Spleen (tissue), 11 donors: ENCODE data around the gene ERCC4. TPM values are rescaled to one million over a fixed set of nuclear protein-coding genes. Genes with fewer than 3 reads are reported as not detected.

Experiments
- DNase-seq: peaks from one replicate; pipeline ENCODE4 v3.0.0-alpha.2; 2020
- H3K27ac ChIP-seq, 8 donors: fragments of 200-600 bp; sonication (generic) in 7 of 8; 1 replicate in 4 of 8; 2 replicates in 4 of 8; pipeline versions ENCODE4 v1.5.0 to v1.8.0; 2016 to 2021; ENCODE audit warnings: inconsistent platforms in 4 of 8, mild to moderate bottlenecking in 4 of 8, moderate library complexity in 1 of 8
- H3K27me3 ChIP-seq, 7 donors: fragments of 200-600 bp; sonication (generic) in 6 of 7; replicated peaks in 1 of 7; 1 replicate in 4 of 7; 2 replicates in 3 of 7; pipeline versions ENCODE4 v1.5.0 to v1.8.0; 2016 to 2021; ENCODE audit warnings: inconsistent platforms in 3 of 7, mild to moderate bottlenecking in 1 of 7
- H3K36me3 ChIP-seq, 6 donors: fragments of 200-600 bp; sonication (generic) in 5 of 6; 1 replicate in 4 of 6; 2 replicates in 2 of 6; pipeline versions ENCODE4 v1.5.0 to v1.8.0; 2016 to 2021; ENCODE audit warnings: inconsistent platforms in 2 of 6
- H3K4me1 ChIP-seq, 6 donors: fragments of 200-600 bp; sonication (generic) in 5 of 6; 1 replicate in 3 of 6; 2 replicates in 3 of 6; pipeline versions ENCODE4 v1.5.0 to v1.8.0; 2016 to 2021; ENCODE audit warnings: inconsistent platforms in 3 of 6
- H3K4me3 ChIP-seq, 8 donors: fragments of 200-600 bp; sonication (generic) in 7 of 8; 1 replicate in 4 of 8; 2 replicates in 4 of 8; pipeline versions ENCODE4 v1.5.0 to v1.8.0; 2016 to 2021; ENCODE audit warnings: inconsistent platforms in 4 of 8, mild to moderate bottlenecking in 4 of 8, moderate library complexity in 2 of 8
- H3K9me3 ChIP-seq, 8 donors: fragments of 200-600 bp; sonication (generic) in 7 of 8; 1 replicate in 4 of 8; 2 replicates in 4 of 8; pipeline versions ENCODE4 v1.5.0 to v1.8.0; 2016 to 2021; ENCODE audit warnings: inconsistent platforms in 4 of 8
- CTCF ChIP-seq, 11 experiments: fragments of 200-600 bp in 7 of 11; fragments of 450-650 bp in 4 of 11; sonication (generic) in 4 of 11; IDR thresholded peaks in 8 of 11; conservative IDR thresholded peaks in 3 of 11; 1 replicate in 7 of 11; 2 replicates in 4 of 11; pipeline versions ENCODE4 v1.4.0 to v1.8.0; 2016 to 2021; ENCODE audit warnings: antibody characterized with exemption in 11 of 11, inconsistent platforms in 4 of 11, mild to moderate bottlenecking in 1 of 11
- POLR2A ChIP-seq, 3 donors: fragments of 450-650 bp; IDR thresholded peaks; one replicate each; pipeline ENCODE4 v1.5.1; 2017; ENCODE audit warnings: antibody characterized with exemption in 3 of 3, mild to moderate bottlenecking in 1 of 3
- POLR2AphosphoS5 ChIP-seq, 3 donors: sonication (generic); formaldehyde crosslinking; IDR thresholded peaks; one replicate each; pipeline ENCODE4 v1.5.1; 2017; ENCODE audit warnings: antibody characterized with exemption in 3 of 3
- WGBS, 5 donors: extraction: QIAGEN DNeasy Blood & Tissue Kit in 3 of 5; methylation state at CpG; one replicate each; pipeline versions ENCODE4 v1.1.5 to v1.1.7; 2013 to 2018; 5-methylcytosine and 5-hydroxymethylcytosine counted together
- intact Hi-C: fragments of 100-400 bp; cut with DNase I; formaldehyde crosslinking; loops from one replicate; pipeline ENCODE4 v1.15.0; 2023; ENCODE audit warnings: low total_unique reads
- polyA plus RNA-seq, 3 donors: library from polyadenylated mRNA; stranded (reverse); fragments of 200-250 nt; gene quantifications; one replicate each; pipeline ENCODE4 v1.2.1, GENCODE V29; 2013
- total RNA-seq, 7 donors: library from RNA; depleted of rRNA in 3 of 7; stranded (reverse); fragments of >200 nt in 3 of 7; fragmentation: NEBNext Ultra II Directional in 4 of 7; extraction: Animal tissue kit (Norgen Biotek cat#: 25700) in 4 of 7; gene quantifications; one replicate each; pipeline versions ENCODE4 v1.1.0 to v1.2.1, GENCODE V29; 2016 to 2021
- donor health status: healthy with polysubstance abuse.
- donor health status: DM: no; HTN: no; CAD: no; lungs with moderate emphysema.
- donor health status: DM: no; HTN: no; CAD: no.
- donor health status: Bipolar disorder and iron deficiency.
- donor health status: healthy.
- donor health status: DM: no; HTN: no; CAD: no.
- donor health status: DM: yes; HTN: yes; CAD: no.

ERCC4 gene
- total and polyA plus RNA-seq, 10 donors = 1.1 to 15.2 (median 9.1) TPM

GRCh38 chr16:13992976-13993375 lies 73.0 kb downstream of the ERCC4 start:
- TF ChIP-seq POLR2A (IDR thresholded peaks at IDR 0.05) = no peak
- no peak for TF ChIP-seq CTCF (IDR thresholded peaks at IDR 0.05 in 8 of 11, conservative IDR thresholded peaks at IDR 0.05 in 3 of 11)
- Histone ChIP-seq H3K27ac (no peak overlapping the region), H3K36me3 (no peaks in the 10 kb centered on the region), H3K9me3 (no peaks in the 10 kb centered on the region), H3K27me3 (no peaks in the 10 kb centered on the region), H3K4me1 (peaks cover 0 to 7% (median 2%) of the 10 kb centered on the region in 6 donors), H3K4me3 (no peak overlapping the region)
- WGBS, 5 donors = 87 to 96% (median 93%) methylated on average over 4 of the region's 4 CpGs
- intact Hi-C loops = no loop called here
- DNase-seq = no peak

- Histone ChIP-seq H3K4me1 (peaks cover 4 to 22% (median 13%) of the 10 kb centered on the region in 6 donors), H3K36me3 (no peaks in the 10 kb centered on the region), H3K27ac (no peak overlapping the region), H3K4me3 (no peak overlapping the region), H3K9me3 (no peaks in the 10 kb centered on the region), H3K27me3 (no peaks in the 10 kb centered on the region)
- TF ChIP-seq POLR2A (IDR thresholded peaks at IDR 0.05) (no peak), POLR2AphosphoS5 (IDR thresholded peaks at IDR 0.05) (no peak), CTCF (IDR thresholded peaks at IDR 0.05 in 8 of 11, conservative IDR thresholded peaks at IDR 0.05 in 3 of 11) (no peak)
- intact Hi-C loops = no loop called here
- no peak for DNase-seq
- 62 to 76% (median 69%) methylated on average over 14 of the region's 14 CpGs for WGBS, 5 donors
These were observed 74.5 kb downstream of the ERCC4 start for GRCh38 chr16:13994239-13995106.

- no peaks in the 10 kb centered on the region for H3K9me3 ChIP-seq
- WGBS, 5 donors = 82 to 95% (median 92%) methylated on average over 1 of the region's 1 CpG
- no peak for DNase-seq
- no peak overlapping the region for H3K27ac ChIP-seq
- no peak overlapping the region for H3K4me3 ChIP-seq
- peaks cover 4 to 28% (median 18%) of the 10 kb centered on the region in 6 donors for H3K4me1 ChIP-seq
- no peaks in the 10 kb centered on the region for H3K27me3 ChIP-seq
- intact Hi-C loops = no loop called here
- TF ChIP-seq POLR2A (IDR thresholded peaks at IDR 0.05) = no peak
- TF ChIP-seq POLR2AphosphoS5 (IDR thresholded peaks at IDR 0.05) = no peak
- no peak for TF ChIP-seq CTCF (IDR thresholded peaks at IDR 0.05 in 8 of 11, conservative IDR thresholded peaks at IDR 0.05 in 3 of 11)
- no peaks in the 10 kb centered on the region for H3K36me3 ChIP-seq
These were observed 75.2 kb downstream of the ERCC4 start for GRCh38 chr16:13995194-13995593.

DNA sequence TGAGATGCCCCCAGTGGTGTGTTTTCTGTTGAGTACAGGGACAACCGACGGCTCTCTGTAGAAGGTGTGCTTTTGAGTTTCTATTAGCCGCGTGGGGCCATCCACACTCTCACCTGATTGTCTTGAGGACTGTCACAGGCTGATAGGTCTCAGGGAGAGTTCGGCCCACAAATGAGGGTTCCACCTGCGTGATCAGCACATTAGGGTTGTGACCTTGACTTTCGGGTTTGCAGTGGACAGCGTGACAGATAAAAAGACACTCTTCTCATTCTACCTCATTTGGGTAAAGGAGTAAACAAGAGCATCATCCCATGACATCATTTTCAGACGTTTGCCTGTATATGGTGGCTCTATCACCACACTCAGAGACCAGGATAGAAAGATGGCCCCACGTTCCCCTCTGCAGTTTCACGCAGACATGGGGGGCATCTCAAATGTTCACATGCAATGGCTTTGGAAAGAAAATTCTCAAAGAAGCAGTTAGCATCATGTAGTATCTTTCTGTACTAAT lies 76.9 kb downstream of the ERCC4 start:
- Histone ChIP-seq H3K27me3 (no peaks in the 10 kb centered on the region), H3K9me3 (no peaks in the 10 kb centered on the region), H3K27ac (no peak overlapping the region), H3K4me1 (peaks cover 4 to 28% (median 18%) of the 10 kb centered on the region in 6 donors), H3K36me3 (no peaks in the 10 kb centered on the region), H3K4me3 (no peak overlapping the region)
- TF ChIP-seq CTCF (IDR thresholded peaks at IDR 0.05 in 8 of 11, conservative IDR thresholded peaks at IDR 0.05 in 3 of 11) (no peak), POLR2AphosphoS5 (IDR thresholded peaks at IDR 0.05) (no peak), POLR2A (IDR thresholded peaks at IDR 0.05) (no peak)
- DNase-seq = no peak
- intact Hi-C loops = no loop called here
- WGBS, 5 donors = 75 to 94% (median 82%) methylated on average over 11 of the region's 11 CpGs
